GM12865 (cell line): ENCODE results near the gene TXNRD1.

Experiments used
- DNase-seq: peaks from one replicate; pipeline ENCODE4 v3.0.0; 2010; ENCODE audit warnings: low read depth
- H3K4me3 ChIP-seq: 2 replicates; pipeline ENCODE4 v1.5.1; 2011; ENCODE audit warnings: mild to moderate bottlenecking, low read depth, low read length, control low read depth
- TF ChIP-seq, protein P1 (sequence below): IDR thresholded peaks from 2 replicates; pipeline ENCODE4 v1.5.1; 2011; ENCODE audit warnings: low read length, control low read depth, low read depth, inconsistent platforms; ENCODE audit not compliant: insufficient read depth; ENCODE audit errors: missing control alignments

The TXNRD1 gene

GRCh38 chr12:104336115-104336514, 120.5 kb downstream of the TXNRD1 start:
- no peak overlapping the region for H3K4me3 ChIP-seq
- DNase-seq: no peak
- TF ChIP-seq, protein P1, sequence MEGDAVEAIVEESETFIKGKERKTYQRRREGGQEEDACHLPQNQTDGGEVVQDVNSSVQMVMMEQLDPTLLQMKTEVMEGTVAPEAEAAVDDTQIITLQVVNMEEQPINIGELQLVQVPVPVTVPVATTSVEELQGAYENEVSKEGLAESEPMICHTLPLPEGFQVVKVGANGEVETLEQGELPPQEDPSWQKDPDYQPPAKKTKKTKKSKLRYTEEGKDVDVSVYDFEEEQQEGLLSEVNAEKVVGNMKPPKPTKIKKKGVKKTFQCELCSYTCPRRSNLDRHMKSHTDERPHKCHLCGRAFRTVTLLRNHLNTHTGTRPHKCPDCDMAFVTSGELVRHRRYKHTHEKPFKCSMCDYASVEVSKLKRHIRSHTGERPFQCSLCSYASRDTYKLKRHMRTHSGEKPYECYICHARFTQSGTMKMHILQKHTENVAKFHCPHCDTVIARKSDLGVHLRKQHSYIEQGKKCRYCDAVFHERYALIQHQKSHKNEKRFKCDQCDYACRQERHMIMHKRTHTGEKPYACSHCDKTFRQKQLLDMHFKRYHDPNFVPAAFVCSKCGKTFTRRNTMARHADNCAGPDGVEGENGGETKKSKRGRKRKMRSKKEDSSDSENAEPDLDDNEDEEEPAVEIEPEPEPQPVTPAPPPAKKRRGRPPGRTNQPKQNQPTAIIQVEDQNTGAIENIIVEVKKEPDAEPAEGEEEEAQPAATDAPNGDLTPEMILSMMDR: no peak

DNA sequence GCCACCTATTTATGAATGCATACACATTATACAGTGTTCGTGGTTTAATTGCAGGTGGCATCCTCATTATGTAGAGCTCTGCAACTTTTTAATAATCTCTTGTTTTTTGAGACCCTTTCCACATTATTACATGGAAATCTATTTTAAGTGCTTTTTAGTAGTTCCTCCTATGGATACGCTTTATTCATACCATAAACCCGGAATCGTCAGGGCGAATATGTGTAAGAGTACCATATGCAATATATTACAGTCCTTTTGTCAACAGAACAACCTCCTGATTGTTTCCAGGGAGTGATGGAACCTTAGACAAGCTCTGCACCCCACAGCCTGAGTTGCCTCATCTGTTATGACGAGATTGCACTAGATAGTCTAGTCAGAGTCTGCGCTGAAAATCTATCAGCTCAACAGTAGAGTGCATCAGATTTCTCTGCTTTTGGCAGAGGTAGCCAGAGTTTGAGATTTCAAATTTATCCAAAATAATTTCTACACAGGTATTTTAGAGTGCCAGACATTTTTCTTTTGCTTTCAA, 121.5 kb downstream of the TXNRD1 start:
- no peak for DNase-seq
- TF ChIP-seq, protein P1: no peak
- H3K4me3 ChIP-seq: no peak overlapping the region

DNA sequence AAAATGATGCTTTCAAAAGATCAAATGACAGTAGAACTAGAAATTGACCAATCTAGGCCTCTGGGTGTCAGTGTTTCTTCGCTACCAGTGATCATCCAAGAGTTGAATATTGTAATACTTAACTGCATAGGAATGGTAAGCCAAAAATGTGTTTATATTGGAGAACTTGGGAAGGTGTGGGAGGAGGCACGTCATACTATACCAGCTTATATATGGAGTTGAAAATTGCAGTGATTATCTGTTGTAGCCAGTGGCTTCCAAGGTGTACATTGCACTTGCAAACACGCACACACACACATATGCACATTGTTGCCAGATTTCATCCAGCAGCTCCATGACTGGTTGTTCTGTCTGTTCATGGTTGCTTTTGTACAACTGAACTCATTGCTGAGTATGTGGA, 124.1 kb downstream of the TXNRD1 start:
- TF ChIP-seq, protein P1: no peak
- no peak for DNase-seq
- H3K4me3 ChIP-seq: no peak overlapping the region

DNA sequence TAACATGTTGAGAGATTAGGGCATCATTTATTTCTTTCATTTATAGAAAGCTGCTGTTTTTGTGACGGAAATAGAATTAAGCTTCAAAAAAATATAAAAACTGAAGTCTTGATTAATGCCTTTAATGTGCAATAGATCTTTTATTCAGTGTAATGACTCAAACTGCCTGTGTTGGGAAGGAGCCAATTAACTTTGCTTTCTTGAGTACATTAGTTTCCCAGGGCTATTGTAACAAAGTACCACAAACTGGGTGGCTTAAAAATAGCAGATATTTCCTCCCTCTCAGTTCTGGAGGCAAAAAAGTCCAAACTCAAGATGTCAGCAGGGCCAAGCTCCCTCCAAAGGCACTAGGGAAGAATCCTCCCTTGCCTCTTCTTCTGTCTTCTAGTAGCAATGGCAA, 124.6 kb downstream of the TXNRD1 start:
- H3K4me3 ChIP-seq: no peak overlapping the region
- TF ChIP-seq, protein P1: no peak
- no peak for DNase-seq

DNA sequence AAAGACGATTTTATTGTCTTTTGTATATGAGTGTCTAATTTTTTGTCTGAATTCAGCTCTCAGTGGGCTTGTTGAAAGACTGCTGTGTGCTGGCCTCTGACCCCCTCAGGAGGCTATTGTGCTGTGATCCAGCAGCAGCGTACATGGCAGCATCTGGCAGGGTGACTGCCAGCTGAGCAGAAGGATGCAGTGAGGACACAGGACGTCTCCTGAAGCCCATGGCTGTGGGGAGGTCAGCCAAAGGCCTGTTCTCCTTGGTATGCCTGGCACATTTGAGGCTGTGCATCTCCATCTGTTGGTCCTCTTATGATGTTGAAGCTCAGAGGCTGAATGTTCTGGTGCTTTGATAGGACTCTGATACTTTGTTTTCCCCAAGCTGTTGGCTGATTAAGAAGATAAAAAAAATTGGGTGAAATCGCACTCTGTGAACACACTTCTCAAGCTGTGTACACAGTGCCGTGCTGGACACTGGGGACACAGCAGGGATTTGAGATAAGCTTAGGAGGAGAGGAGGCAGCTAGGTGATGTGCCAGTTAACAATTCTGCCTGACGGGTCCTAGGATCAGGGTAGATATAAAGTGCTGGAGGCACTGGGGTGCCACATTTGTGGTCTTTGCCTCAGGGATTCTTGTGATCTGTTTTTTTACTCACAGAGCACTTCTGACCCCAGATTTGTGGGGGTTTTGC, 125.5 kb downstream of the TXNRD1 start:
- TF ChIP-seq, protein P1: no peak
- DNase-seq: no peak

DNA sequence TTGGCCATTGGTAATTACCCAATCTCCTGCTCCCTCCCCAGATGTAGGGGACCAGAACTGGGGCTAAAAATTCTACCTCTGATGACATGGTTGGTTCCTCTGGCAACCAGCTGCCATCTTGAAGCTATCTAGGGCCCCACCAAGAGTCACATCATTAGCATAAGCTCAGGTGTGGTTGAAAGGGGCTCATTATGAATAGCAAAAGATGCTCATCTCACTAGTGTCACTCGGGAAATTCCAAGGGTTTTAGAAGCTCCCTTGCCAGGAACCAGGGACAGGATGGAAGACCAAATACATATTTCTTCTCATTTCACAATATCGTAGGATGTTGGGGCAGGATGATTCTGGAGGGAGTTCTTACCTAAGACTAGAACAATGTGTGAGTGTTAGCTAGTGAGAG, 126.6 kb downstream of the TXNRD1 start:
- DNase-seq: no peak
- TF ChIP-seq, protein P1: no peak
- no peak overlapping the region for H3K4me3 ChIP-seq

More for the DNA sequence above, 125.5 kb downstream of the TXNRD1 start:
- H3K4me3 ChIP-seq: no peak overlapping the region
